HCT116 (cell line): ENCODE measurements around the gene MIEF1. TPM values are rescaled to one million over a fixed set of nuclear protein-coding genes. Genes with fewer than 3 reads are reported as not detected.

Experiments used
- ATAC-seq: fragments of 200-7000 bp; cut with Tn5 transposase; 2 replicates; pipeline ENCODE4 v1.9.1; 2020; ENCODE audit warnings: mild to moderate bottlenecking, moderate library complexity
- BruUV-seq: library from RNA; stranded (reverse); fragments of 400-500 nt; replicated peaks from 2 replicates; lab custom pipeline; 2021; lab: Mats Ljungman, UMichigan
- CTCF ChIA-PET: fragments of 300-600 bp; sonication (Branson Sonifier 250); formaldehyde crosslinking; loops from one replicate; lab custom pipeline; 2021; ENCODE audit warnings: antibody characterized with exemption; lab: Charles Lee
- POLR2A ChIA-PET: fragments of 300-600, 350-600 bp; sonication (Branson Sonifier 250); formaldehyde crosslinking; loops from one replicate; lab custom pipeline; 2021; ENCODE audit warnings: antibody characterized with exemption; lab: Charles Lee
- RAD21 ChIA-PET, 2 experiments: fragments of 300-600 bp; sonication (Branson Sonifier 250); formaldehyde crosslinking; loops; one replicate each; lab custom pipeline; 2023; ENCODE audit warnings: low total read pairs in 2 of 2; ENCODE audit not compliant: uncharacterized antibody in 2 of 2, unreplicated experiment in 2 of 2, low non-redundant PET in 1 of 2; lab: Charles Lee
- DNase-seq: peaks from one replicate; pipeline ENCODE4 v3.0.0-alpha.2; 2010; ENCODE audit warnings: low read depth, low spot score
- H2AFZ ChIP-seq: fragments of 200-600 bp; shearing (Covaris generic), sonication (generic); 2 replicates; pipeline ENCODE4 v1.6.1; 2017; ENCODE audit warnings: low read depth, mixed run types, mixed read lengths, antibody characterized with exemption, low read length; ENCODE audit not compliant: poor library complexity, severe bottlenecking
- H3K27ac ChIP-seq: 2 replicates; pipeline ENCODE4 v1.5.1; 2012; ENCODE audit warnings: low read depth, low read length
- H3K27me3 ChIP-seq: fragments of 200-600 bp; sonication (generic); 2 replicates; pipeline ENCODE4 v1.6.1; 2016; ENCODE audit warnings: mixed run types, low read length, mixed read lengths; ENCODE audit not compliant: insufficient read depth
- H3K36me3 ChIP-seq, 2 experiments: fragments of 200-500 bp in 1 of 2; fragments of 200-600 bp in 1 of 2; sonication (Bioruptor generic) in 1 of 2; sonication (generic) in 1 of 2; 2 replicates each; pipeline versions ENCODE4 v1.5.1 to v1.6.1; 2014 to 2016; ENCODE audit warnings: low read length in 2 of 2, inconsistent platforms in 1 of 2, mixed read lengths in 1 of 2, mixed run types in 1 of 2; ENCODE audit not compliant: insufficient read depth in 2 of 2, control insufficient read depth in 1 of 2
- H3K4me1 ChIP-seq, 2 experiments: fragments of 200-600 bp in 1 of 2; sonication (generic) in 1 of 2; 2 replicates each; pipeline versions ENCODE4 v1.5.1 to v1.6.1; 2012 to 2017; ENCODE audit warnings: low read length in 2 of 2, inconsistent platforms in 1 of 2, mild to moderate bottlenecking in 1 of 2, mixed read lengths in 1 of 2, mixed run types in 1 of 2, moderate library complexity in 1 of 2; ENCODE audit not compliant: insufficient read depth in 2 of 2, control insufficient read depth in 1 of 2
- H3K4me2 ChIP-seq: fragments of 200-600 bp; sonication (generic); 2 replicates; pipeline ENCODE4 v1.6.1; 2017; ENCODE audit warnings: mixed run types, low read length, mixed read lengths
- H3K4me3 ChIP-seq, 2 experiments: fragments of 200-600 bp in 1 of 2; sonication (generic) in 1 of 2; replicated peaks in 1 of 2; 2 replicates each; pipeline ENCODE4 v1.5.1; 2011 to 2016; ENCODE audit warnings: low read length in 2 of 2, control low read depth in 1 of 2, low read depth in 1 of 2, mild to moderate bottlenecking in 1 of 2, mixed read lengths in 1 of 2, mixed run types in 1 of 2
- H3K79me2 ChIP-seq: fragments of 200-600 bp; sonication (generic); 2 replicates; pipeline ENCODE4 v1.6.1; 2017; ENCODE audit warnings: mild to moderate bottlenecking, mixed run types, low read length, moderate library complexity, mixed read lengths; ENCODE audit not compliant: insufficient read depth
- H3K9ac ChIP-seq: fragments of 200-600 bp; sonication (generic); 2 replicates; pipeline ENCODE4 v1.6.1; 2016; ENCODE audit warnings: low read length, mixed read lengths
- H3K9me2 ChIP-seq: fragments of 200-600 bp; sonication (generic), shearing (Covaris generic); 2 replicates; pipeline ENCODE4 v1.6.1; 2017; ENCODE audit warnings: mixed run types, mild to moderate bottlenecking, moderate library complexity; ENCODE audit not compliant: insufficient read depth
- H3K9me3 ChIP-seq, 2 experiments: fragments of 200-500 bp in 1 of 2; fragments of 200-600 bp in 1 of 2; sonication (Bioruptor generic) in 1 of 2; sonication (generic) in 1 of 2; 2 replicates each; pipeline ENCODE4 v1.6.1; 2014 to 2017; ENCODE audit warnings: low read length in 2 of 2, mixed read lengths in 2 of 2, inconsistent platforms in 1 of 2, low read depth in 1 of 2, mild to moderate bottlenecking in 1 of 2, mixed run types in 1 of 2, moderate library complexity in 1 of 2; ENCODE audit not compliant: control insufficient read depth in 1 of 2, insufficient read depth in 1 of 2
- H4K20me1 ChIP-seq: fragments of 200-600 bp; sonication (generic), shearing (Covaris generic); 2 replicates; pipeline ENCODE4 v1.6.1; 2017; ENCODE audit warnings: mixed run types, mild to moderate bottlenecking, moderate library complexity; ENCODE audit not compliant: insufficient read depth
- CEBPB ChIP-seq: IDR thresholded peaks from 2 replicates; pipeline ENCODE4 v1.6.1; 2012; ENCODE audit warnings: low read depth
- CTCF ChIP-seq, 3 experiments: fragments of 200-600 bp in 1 of 3; sonication (generic) in 1 of 3; IDR thresholded peaks in 2 of 3; conservative IDR thresholded peaks in 1 of 3; 2 replicates each; pipeline ENCODE4 v1.5.1; 2012 to 2017; ENCODE audit warnings: low read depth in 2 of 3, low read length in 2 of 3, antibody characterized with exemption in 1 of 3, borderline replicate concordance in 1 of 3, control low read depth in 1 of 3, mild to moderate bottlenecking in 1 of 3, mixed read lengths in 1 of 3, mixed run types in 1 of 3, moderate library complexity in 1 of 3; ENCODE audit not compliant: insufficient read depth in 1 of 3
- EGR1 ChIP-seq: IDR thresholded peaks from 2 replicates; pipeline ENCODE4 v1.6.1; 2012; ENCODE audit warnings: low read depth
- EZH2 ChIP-seq: fragments of 200-600 bp; sonication (generic); IDR thresholded peaks from 2 replicates; pipeline ENCODE4 v1.6.1; 2017; ENCODE audit warnings: antibody characterized with exemption, mixed run types
- JUND ChIP-seq: IDR thresholded peaks from 2 replicates; pipeline ENCODE4 v1.6.1; 2012
- MAX ChIP-seq: IDR thresholded peaks from 2 replicates; pipeline ENCODE4 v1.6.1; 2012
- POLR2AphosphoS5 ChIP-seq: IDR thresholded peaks from 2 replicates; pipeline ENCODE4 v1.6.1; 2011; ENCODE audit warnings: mild to moderate bottlenecking, low read depth, low read length, moderate library complexity
- SP1 ChIP-seq: IDR thresholded peaks from 2 replicates; pipeline ENCODE4 v1.6.1; 2012; ENCODE audit warnings: low read depth
- SRF ChIP-seq: IDR thresholded peaks from 2 replicates; pipeline ENCODE4 v1.6.1; 2012; ENCODE audit warnings: low read depth
- TCF7L2 ChIP-seq: IDR thresholded peaks from 2 replicates; pipeline ENCODE4 v1.7.0; 2011; ENCODE audit warnings: borderline replicate concordance, inconsistent platforms; ENCODE audit not compliant: insufficient read depth, insufficient read length; ENCODE audit errors: extremely low read depth
- ZNF274 ChIP-seq: fragments of 200-500 bp; sonication (Bioruptor generic); IDR thresholded peaks from 2 replicates; pipeline ENCODE4 v1.6.1; 2014; ENCODE audit warnings: mild to moderate bottlenecking, low read depth, low read length, inconsistent platforms
- intact Hi-C: fragments of 100-400 bp; cut with micrococcal nuclease; formaldehyde crosslinking; loops from 2 replicates; pipeline ENCODE4 v1.10.0; 2022
- total RNA-seq: library from RNA; stranded (reverse); gene quantifications from one replicate; pipeline ENCODE4 v1.2.1, GENCODE V29; 2021; ENCODE audit not compliant: unreplicated experiment
- TF ChIP-seq, protein P1 (sequence below): IDR thresholded peaks from 2 replicates; pipeline ENCODE4 v1.6.1; 2011; ENCODE audit warnings: mild to moderate bottlenecking, low read length, moderate library complexity; ENCODE audit not compliant: insufficient replicate concordance; ENCODE audit errors: extremely low read depth
- TF ChIP-seq, protein P2 (sequence below): IDR thresholded peaks from 2 replicates; pipeline ENCODE4 v1.6.1; 2012; ENCODE audit warnings: low read depth

MIEF1 gene
- total RNA-seq, 1 experiment from 2014 or later = 42.8 TPM

- Histone ChIP-seq H3K27me3 (no peaks in the 10 kb centered on the region), H3K4me3 (no peak overlapping the region), H2AFZ (no peak overlapping the region), H3K9ac (no peak overlapping the region), H3K4me1 (no peaks in the 10 kb centered on the region), H3K9me3 (no peaks in the 10 kb centered on the region), H3K27ac (no peak overlapping the region), H3K9me2 (no peaks in the 10 kb centered on the region), H3K4me2 (no peak overlapping the region), H3K79me2 (peaks cover 79% of the 10 kb centered on the region), H4K20me1 (peaks cover 9% of the 10 kb centered on the region; the same call in 1 of the 2 replicates), H3K36me3 (peaks cover 57 to 84% of the 10 kb centered on the region in 2 experiments)
- DNase-seq (no peak), ATAC-seq (no peak)
- intact Hi-C loops = no loop called here
- ChIA-PET CTCF (no interaction called here), POLR2A (interaction anchor here (2.1 kb wide), 1 partner anchor 9 kb away, joined by 7 read pairs; the partner anchor contains the start of gene ATF4), RAD21 (no interaction called here)
- TF ChIP-seq CTCF (IDR thresholded peaks at IDR 0.05 in 2 of 3, conservative IDR thresholded peaks at IDR 0.05 in 1 of 3; ENCODE audit: borderline replicate concordance in 1 of 3, insufficient read depth in 1 of 3, low read depth in 2 of 3, low read length in 2 of 3) = no peak
- TF ChIP-seq POLR2AphosphoS5 = no peak
- TF ChIP-seq JUND = no peak
- TF ChIP-seq, protein P1, sequence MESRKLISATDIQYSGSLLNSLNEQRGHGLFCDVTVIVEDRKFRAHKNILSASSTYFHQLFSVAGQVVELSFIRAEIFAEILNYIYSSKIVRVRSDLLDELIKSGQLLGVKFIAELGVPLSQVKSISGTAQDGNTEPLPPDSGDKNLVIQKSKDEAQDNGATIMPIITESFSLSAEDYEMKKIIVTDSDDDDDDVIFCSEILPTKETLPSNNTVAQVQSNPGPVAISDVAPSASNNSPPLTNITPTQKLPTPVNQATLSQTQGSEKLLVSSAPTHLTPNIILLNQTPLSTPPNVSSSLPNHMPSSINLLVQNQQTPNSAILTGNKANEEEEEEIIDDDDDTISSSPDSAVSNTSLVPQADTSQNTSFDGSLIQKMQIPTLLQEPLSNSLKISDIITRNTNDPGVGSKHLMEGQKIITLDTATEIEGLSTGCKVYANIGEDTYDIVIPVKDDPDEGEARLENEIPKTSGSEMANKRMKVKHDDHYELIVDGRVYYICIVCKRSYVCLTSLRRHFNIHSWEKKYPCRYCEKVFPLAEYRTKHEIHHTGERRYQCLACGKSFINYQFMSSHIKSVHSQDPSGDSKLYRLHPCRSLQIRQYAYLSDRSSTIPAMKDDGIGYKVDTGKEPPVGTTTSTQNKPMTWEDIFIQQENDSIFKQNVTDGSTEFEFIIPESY = no peak
- no peak for TF ChIP-seq EGR1
- TF ChIP-seq EZH2 = no peak
- TF ChIP-seq CEBPB = no peak
- no peak for TF ChIP-seq SRF
- no peak for TF ChIP-seq ZNF274
- no peak for TF ChIP-seq TCF7L2
- TF ChIP-seq SP1 = no peak
- TF ChIP-seq, protein P2, sequence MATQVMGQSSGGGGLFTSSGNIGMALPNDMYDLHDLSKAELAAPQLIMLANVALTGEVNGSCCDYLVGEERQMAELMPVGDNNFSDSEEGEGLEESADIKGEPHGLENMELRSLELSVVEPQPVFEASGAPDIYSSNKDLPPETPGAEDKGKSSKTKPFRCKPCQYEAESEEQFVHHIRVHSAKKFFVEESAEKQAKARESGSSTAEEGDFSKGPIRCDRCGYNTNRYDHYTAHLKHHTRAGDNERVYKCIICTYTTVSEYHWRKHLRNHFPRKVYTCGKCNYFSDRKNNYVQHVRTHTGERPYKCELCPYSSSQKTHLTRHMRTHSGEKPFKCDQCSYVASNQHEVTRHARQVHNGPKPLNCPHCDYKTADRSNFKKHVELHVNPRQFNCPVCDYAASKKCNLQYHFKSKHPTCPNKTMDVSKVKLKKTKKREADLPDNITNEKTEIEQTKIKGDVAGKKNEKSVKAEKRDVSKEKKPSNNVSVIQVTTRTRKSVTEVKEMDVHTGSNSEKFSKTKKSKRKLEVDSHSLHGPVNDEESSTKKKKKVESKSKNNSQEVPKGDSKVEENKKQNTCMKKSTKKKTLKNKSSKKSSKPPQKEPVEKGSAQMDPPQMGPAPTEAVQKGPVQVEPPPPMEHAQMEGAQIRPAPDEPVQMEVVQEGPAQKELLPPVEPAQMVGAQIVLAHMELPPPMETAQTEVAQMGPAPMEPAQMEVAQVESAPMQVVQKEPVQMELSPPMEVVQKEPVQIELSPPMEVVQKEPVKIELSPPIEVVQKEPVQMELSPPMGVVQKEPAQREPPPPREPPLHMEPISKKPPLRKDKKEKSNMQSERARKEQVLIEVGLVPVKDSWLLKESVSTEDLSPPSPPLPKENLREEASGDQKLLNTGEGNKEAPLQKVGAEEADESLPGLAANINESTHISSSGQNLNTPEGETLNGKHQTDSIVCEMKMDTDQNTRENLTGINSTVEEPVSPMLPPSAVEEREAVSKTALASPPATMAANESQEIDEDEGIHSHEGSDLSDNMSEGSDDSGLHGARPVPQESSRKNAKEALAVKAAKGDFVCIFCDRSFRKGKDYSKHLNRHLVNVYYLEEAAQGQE = no peak
- no peak for TF ChIP-seq MAX
- no TSS peak for BruUV-seq
Measured at GRCh38 chr22:39511226-39511625, 9.1 kb downstream of the MIEF1 start.
